ENCODE results near the gene CA10. TPM values are rescaled to one million over a fixed set of nuclear protein-coding genes. Genes with fewer than 3 reads are reported as not detected.

The CA10 gene
- total RNA-seq, 1 experiment from 2014 or later, result not detected

DNA sequence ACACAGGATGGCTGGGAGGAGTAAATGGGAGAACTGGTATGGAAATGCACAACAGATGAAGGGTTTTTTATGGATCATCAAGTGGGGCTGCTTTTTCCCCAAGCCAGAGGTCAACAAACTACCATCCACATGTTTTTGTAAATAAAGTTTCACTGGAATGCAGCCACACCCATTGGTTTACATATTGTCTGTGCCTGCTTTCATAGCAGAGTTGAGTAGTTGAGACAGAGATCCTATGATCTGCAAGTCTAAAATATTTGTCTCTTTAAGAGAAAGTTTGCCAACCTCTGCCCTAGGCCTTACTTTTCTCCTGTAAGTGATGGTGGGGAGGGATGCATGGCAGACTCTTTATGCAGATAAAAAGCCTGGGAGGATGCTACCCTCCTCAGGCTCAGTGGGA is 341.4 kb downstream of the CA10 start:
- intact Hi-C loops (cut with micrococcal nuclease; ENCODE audit: unreplicated experiment), result no loop called here
- no peak for DNase-seq
- Histone ChIP-seq H2AFZ (no peak overlapping the region), H3K27ac (no peak overlapping the region), H3K4me2 (no peak overlapping the region), H4K20me1 (ENCODE audit: insufficient read depth) (no peaks in the 10 kb centered on the region; the same call in 1 of the 2 replicates), H3K36me3 (ENCODE audit: low read depth) (no peaks in the 10 kb centered on the region), H3K4me1 (replicated peaks; ENCODE audit: insufficient read depth) (no peaks in the 10 kb centered on the region), H3K9me2 (ENCODE audit: insufficient read depth) (no peaks in the 10 kb centered on the region), H3K79me2 (ENCODE audit: low read depth) (no peaks in the 10 kb centered on the region), H3K4me3 (no peak overlapping the region), H3K9me3 (ENCODE audit: insufficient read depth, low read depth) (no peaks in the 10 kb centered on the region), H3F3A (ENCODE audit: insufficient read depth, low read depth) (no peaks in the 10 kb centered on the region), H3K27me3 (ENCODE audit: insufficient read depth, low read depth) (0 out of 2 replicates have a peak, but pooled peaks cover 5% of the 10 kb centered on the region)
- POLR2A ChIA-PET (ENCODE audit: unreplicated experiment), result no interaction called here
- CTCF ChIA-PET, result no interaction called here
- BruUV-seq (replicated peaks), result no TSS peak
- TF ChIP-seq, protein P1, sequence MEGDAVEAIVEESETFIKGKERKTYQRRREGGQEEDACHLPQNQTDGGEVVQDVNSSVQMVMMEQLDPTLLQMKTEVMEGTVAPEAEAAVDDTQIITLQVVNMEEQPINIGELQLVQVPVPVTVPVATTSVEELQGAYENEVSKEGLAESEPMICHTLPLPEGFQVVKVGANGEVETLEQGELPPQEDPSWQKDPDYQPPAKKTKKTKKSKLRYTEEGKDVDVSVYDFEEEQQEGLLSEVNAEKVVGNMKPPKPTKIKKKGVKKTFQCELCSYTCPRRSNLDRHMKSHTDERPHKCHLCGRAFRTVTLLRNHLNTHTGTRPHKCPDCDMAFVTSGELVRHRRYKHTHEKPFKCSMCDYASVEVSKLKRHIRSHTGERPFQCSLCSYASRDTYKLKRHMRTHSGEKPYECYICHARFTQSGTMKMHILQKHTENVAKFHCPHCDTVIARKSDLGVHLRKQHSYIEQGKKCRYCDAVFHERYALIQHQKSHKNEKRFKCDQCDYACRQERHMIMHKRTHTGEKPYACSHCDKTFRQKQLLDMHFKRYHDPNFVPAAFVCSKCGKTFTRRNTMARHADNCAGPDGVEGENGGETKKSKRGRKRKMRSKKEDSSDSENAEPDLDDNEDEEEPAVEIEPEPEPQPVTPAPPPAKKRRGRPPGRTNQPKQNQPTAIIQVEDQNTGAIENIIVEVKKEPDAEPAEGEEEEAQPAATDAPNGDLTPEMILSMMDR (conservative IDR thresholded peaks at IDR 0.05), result no peak
- TF ChIP-seq EZH2 (IDR thresholded peaks at IDR 0.05; ENCODE audit: low read depth), result no peak

DNA sequence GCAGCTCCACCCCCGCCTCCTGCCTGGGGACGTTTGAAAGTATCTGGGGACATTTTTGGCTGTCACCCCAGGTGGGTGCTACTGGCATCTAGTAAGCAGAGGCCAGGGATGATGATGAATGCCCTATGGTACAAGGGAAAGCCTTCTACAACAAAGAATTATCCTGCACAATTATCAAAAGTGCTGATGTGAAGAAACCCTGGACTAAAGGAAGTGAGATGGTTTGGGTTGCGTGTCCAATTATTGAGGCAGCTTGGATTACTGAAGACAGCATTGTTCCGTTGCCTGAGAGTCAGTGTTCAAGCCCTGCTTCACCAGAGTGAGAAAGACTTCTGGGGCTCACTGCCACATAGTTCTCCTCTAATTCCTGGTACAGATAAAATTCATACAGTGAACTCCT is 343.4 kb downstream of the CA10 start:
- H4K20me1 ChIP-seq (ENCODE audit: insufficient read depth), result no peaks in the 10 kb centered on the region; the same call in 1 of the 2 replicates
- H3K4me3 ChIP-seq, result no peak overlapping the region
- no peaks in the 10 kb centered on the region for H3K9me2 ChIP-seq (ENCODE audit: insufficient read depth)
- H3K9me3 ChIP-seq (ENCODE audit: insufficient read depth, low read depth), result no peaks in the 10 kb centered on the region
- no peak overlapping the region for H3K4me2 ChIP-seq
- ChIA-PET CTCF (no interaction called here), POLR2A (ENCODE audit: unreplicated experiment) (no interaction called here)
- H3F3A ChIP-seq (ENCODE audit: insufficient read depth, low read depth), result no peaks in the 10 kb centered on the region
- no TSS peak for BruUV-seq (replicated peaks)
- intact Hi-C loops (cut with micrococcal nuclease; ENCODE audit: unreplicated experiment), result no loop called here
- H3K27ac ChIP-seq, result no peak overlapping the region
- H3K27me3 ChIP-seq (ENCODE audit: insufficient read depth, low read depth), result 0 out of 2 replicates have a peak, but pooled peaks cover 5% of the 10 kb centered on the region
- no peaks in the 10 kb centered on the region for H3K79me2 ChIP-seq (ENCODE audit: low read depth)
- TF ChIP-seq, protein P1 (conservative IDR thresholded peaks at IDR 0.05), result no peak
- no peak for TF ChIP-seq EZH2 (IDR thresholded peaks at IDR 0.05; ENCODE audit: low read depth)
- DNase-seq, result no peak
- no peaks in the 10 kb centered on the region for H3K36me3 ChIP-seq (ENCODE audit: low read depth)
- no peak overlapping the region for H2AFZ ChIP-seq
- no peaks in the 10 kb centered on the region for H3K4me1 ChIP-seq (replicated peaks; ENCODE audit: insufficient read depth)

DNA sequence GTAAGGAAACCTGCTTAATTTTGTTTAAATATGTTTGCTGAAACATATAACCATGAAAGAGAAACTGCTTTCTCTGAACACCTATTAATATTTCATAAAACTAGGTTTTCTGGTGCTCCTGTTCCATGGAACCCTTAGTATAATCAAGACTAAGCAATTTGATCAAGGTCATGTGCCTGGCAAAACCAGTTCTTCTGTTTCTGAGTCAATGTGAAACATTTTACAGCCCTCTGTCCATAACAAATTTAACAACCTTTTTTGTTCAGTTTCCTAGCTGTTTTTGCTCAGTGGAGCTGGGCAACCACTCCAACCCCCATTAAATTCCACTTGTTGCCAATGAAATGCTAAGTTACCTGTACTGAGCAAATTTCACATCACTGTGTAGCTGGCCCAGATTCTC is 344.0 kb downstream of the CA10 start:
- no peak overlapping the region for H3K4me2 ChIP-seq
- no peaks in the 10 kb centered on the region for H3K9me3 ChIP-seq (ENCODE audit: insufficient read depth, low read depth)
- ChIA-PET POLR2A (ENCODE audit: unreplicated experiment) (no interaction called here), CTCF (no interaction called here)
- 0 out of 2 replicates have a peak, but pooled peaks cover 5% of the 10 kb centered on the region for H3K27me3 ChIP-seq (ENCODE audit: insufficient read depth, low read depth)
- intact Hi-C loops (cut with micrococcal nuclease; ENCODE audit: unreplicated experiment), result no loop called here
- no peaks in the 10 kb centered on the region for H3K79me2 ChIP-seq (ENCODE audit: low read depth)
- no peak overlapping the region for H2AFZ ChIP-seq
- H3K4me1 ChIP-seq (replicated peaks; ENCODE audit: insufficient read depth), result no peaks in the 10 kb centered on the region
- no peak overlapping the region for H3K4me3 ChIP-seq
- H4K20me1 ChIP-seq (ENCODE audit: insufficient read depth), result no peaks in the 10 kb centered on the region; the same call in 1 of the 2 replicates
- no peak for DNase-seq
- no peak for TF ChIP-seq EZH2 (IDR thresholded peaks at IDR 0.05; ENCODE audit: low read depth)
- TF ChIP-seq, protein P1 (conservative IDR thresholded peaks at IDR 0.05), result no peak
- no TSS peak for BruUV-seq (replicated peaks)
- no peaks in the 10 kb centered on the region for H3K36me3 ChIP-seq (ENCODE audit: low read depth)
- H3F3A ChIP-seq (ENCODE audit: insufficient read depth, low read depth), result no peaks in the 10 kb centered on the region
- H3K27ac ChIP-seq, result no peak overlapping the region
- no peaks in the 10 kb centered on the region for H3K9me2 ChIP-seq (ENCODE audit: insufficient read depth)

Measured in PC-9 (cell line).